WTC11 (cell line): ENCODE results near the gene NAV3. TPM values are rescaled to one million over a fixed set of nuclear protein-coding genes. Genes with fewer than 3 reads are reported as not detected.

Experiments used
- ATAC-seq: fragments of 200-7000 bp; cut with Tn5 transposase; 2 replicates; pipeline ENCODE4 v1.10.0; 2021; ENCODE audit warnings: mild to moderate bottlenecking, moderate library complexity
- CTCF ChIA-PET: fragments of 300-600 bp; sonication (Branson Sonifier 250); formaldehyde crosslinking; loops from one replicate; lab custom pipeline; 2021; ENCODE audit warnings: antibody characterized with exemption; lab: Charles Lee
- POLR2A ChIA-PET: fragments of 350-600 bp; sonication (Branson Sonifier 250); formaldehyde crosslinking; loops from one replicate; lab custom pipeline; 2021; ENCODE audit warnings: antibody characterized with exemption; lab: Charles Lee
- DNase-seq: peaks from one replicate; pipeline ENCODE4 v3.0.0; 2021; ENCODE audit warnings: low spot score
- H3K27ac Mint-ChIP-seq: 2 replicates; pipeline ENCODE4 v1.8.0; 2021; ENCODE audit warnings: mixed read lengths
- H3K27me3 Mint-ChIP-seq: 2 replicates; pipeline ENCODE4 v1.8.0; 2021; ENCODE audit warnings: low read depth, mild to moderate bottlenecking, moderate library complexity, mixed read lengths
- H3K36me3 Mint-ChIP-seq: 2 replicates; pipeline ENCODE4 v1.8.0; 2021; ENCODE audit warnings: mixed read lengths
- H3K4me1 Mint-ChIP-seq: 2 replicates; pipeline ENCODE4 v1.8.0; 2022; ENCODE audit warnings: mixed read lengths
- H3K4me3 Mint-ChIP-seq: 2 replicates; pipeline ENCODE4 v1.8.0; 2021; ENCODE audit warnings: mild to moderate bottlenecking, moderate library complexity, mixed read lengths
- H3K9me3 Mint-ChIP-seq: 2 replicates; pipeline ENCODE4 v1.8.0; 2021; ENCODE audit warnings: mixed read lengths
- ATF1 ChIP-seq: sonication (generic); formaldehyde crosslinking; IDR thresholded peaks from 2 replicates; pipeline ENCODE4 v1.8.1; 2023; ENCODE audit warnings: mild to moderate bottlenecking, moderate library complexity, missing genetic modification reagents
- CBFB ChIP-seq: sonication (generic); formaldehyde crosslinking; IDR thresholded peaks from 2 replicates; pipeline ENCODE4 v1.8.1; 2022; ENCODE audit warnings: mild to moderate bottlenecking, low read depth, missing genetic modification reagents
- ELF4 ChIP-seq: sonication (generic); formaldehyde crosslinking; IDR thresholded peaks from 2 replicates; pipeline ENCODE4 v1.8.1; 2022; ENCODE audit warnings: low read depth, mild to moderate bottlenecking, moderate library complexity, missing genetic modification reagents
- EMX1 ChIP-seq: fragments of 250-450 bp; sonication (Bioruptor Pico); IDR thresholded peaks from 2 replicates; pipeline ENCODE4 v1.8.0; 2021; ENCODE audit warnings: mild to moderate bottlenecking
- GRHL2 ChIP-seq: fragments of 250-450 bp; sonication (Bioruptor Pico); IDR thresholded peaks from 2 replicates; pipeline ENCODE4 v1.8.0; 2022; ENCODE audit warnings: mild to moderate bottlenecking, moderate library complexity; ENCODE audit not compliant: insufficient replicate concordance, severe bottlenecking
- IRF2 ChIP-seq: sonication (generic); formaldehyde crosslinking; IDR thresholded peaks from 2 replicates; pipeline ENCODE4 v1.8.0; 2022; ENCODE audit warnings: low read depth, missing genetic modification reagents, borderline replicate concordance
- NFYB ChIP-seq: sonication (generic); formaldehyde crosslinking; conservative IDR thresholded peaks from 2 replicates; pipeline ENCODE4 v1.8.0; 2022; ENCODE audit warnings: low read depth, missing genetic modification reagents
- NR1H2 ChIP-seq: sonication (generic); formaldehyde crosslinking; IDR thresholded peaks from 2 replicates; pipeline ENCODE4 v1.9.0; 2021; ENCODE audit warnings: mild to moderate bottlenecking, moderate library complexity, missing genetic modification reagents
- OVOL2 ChIP-seq: fragments of 250-450 bp; sonication (Bioruptor Pico); IDR thresholded peaks from 2 replicates; pipeline ENCODE4 v1.9.0; 2021; ENCODE audit warnings: mild to moderate bottlenecking, borderline replicate concordance
- PRDM15 ChIP-seq: sonication (generic); formaldehyde crosslinking; IDR thresholded peaks from 2 replicates; pipeline ENCODE4 v1.8.0; 2022; ENCODE audit warnings: missing genetic modification reagents
- RORB ChIP-seq: fragments of 250-450 bp; sonication (Bioruptor Pico); IDR thresholded peaks from 2 replicates; pipeline ENCODE4 v1.9.0; 2021; ENCODE audit warnings: mild to moderate bottlenecking
- SP1 ChIP-seq: sonication (generic); formaldehyde crosslinking; conservative IDR thresholded peaks from 2 replicates; pipeline ENCODE4 v1.8.1; 2022; ENCODE audit warnings: missing genetic modification reagents
- TCF7 ChIP-seq: sonication (generic); formaldehyde crosslinking; IDR thresholded peaks from 2 replicates; pipeline ENCODE4 v1.8.0; 2022; ENCODE audit warnings: mild to moderate bottlenecking, low read depth, missing genetic modification reagents, moderate library complexity
- ZBTB21 ChIP-seq: sonication (generic); formaldehyde crosslinking; IDR thresholded peaks from 2 replicates; pipeline ENCODE4 v1.8.1; 2023; ENCODE audit warnings: mild to moderate bottlenecking, missing genetic modification reagents, borderline replicate concordance
- ZNF281 ChIP-seq: sonication (generic); formaldehyde crosslinking; IDR thresholded peaks from 2 replicates; pipeline ENCODE4 v1.8.0; 2023; ENCODE audit warnings: mild to moderate bottlenecking, missing genetic modification reagents
- ZNF512 ChIP-seq: sonication (generic); formaldehyde crosslinking; IDR thresholded peaks from 2 replicates; pipeline ENCODE4 v1.8.1; 2022; ENCODE audit warnings: missing genetic modification reagents, borderline replicate concordance
- ZNF532 ChIP-seq: fragments of 250-450 bp; sonication (Bioruptor Pico); IDR thresholded peaks from 2 replicates; pipeline ENCODE4 v1.9.0; 2021; ENCODE audit warnings: mild to moderate bottlenecking, borderline replicate concordance
- total RNA-seq: library from RNA; stranded (reverse); gene quantifications from 3 replicates; pipeline ENCODE4 v1.2.3, GENCODE V29; 2021
- TF ChIP-seq, protein P1 (sequence below): sonication (generic); formaldehyde crosslinking; IDR thresholded peaks from 2 replicates; pipeline ENCODE4 v1.8.1; 2023; ENCODE audit warnings: mild to moderate bottlenecking, moderate library complexity, missing genetic modification reagents

The NAV3 gene
- total RNA-seq, 1 experiment from 2014 or later, result 3.3 TPM

GRCh38 chr12:77813558-77813957 lies 17.1 kb upstream of the NAV3 start:
- ChIA-PET CTCF (no interaction called here), POLR2A (no interaction called here)
- no peaks in the 10 kb centered on the region for H3K36me3 Mint-ChIP-seq
- no peak overlapping the region for H3K4me3 Mint-ChIP-seq
- H3K27me3 Mint-ChIP-seq, result no peaks in the 10 kb centered on the region
- DNase-seq (no peak), ATAC-seq (no peak)
- 0 out of 2 replicates have a peak, but pooled peaks cover 4% of the 10 kb centered on the region for H3K4me1 Mint-ChIP-seq
- TF ChIP-seq ELF4 (CRISPR knock-in tag), result no peak
- no peak for TF ChIP-seq OVOL2 (CRISPR knock-in tag)
- TF ChIP-seq TCF7 (CRISPR knock-in tag), result no peak
- no peak for TF ChIP-seq ZNF281 (CRISPR knock-in tag)
- no peak for TF ChIP-seq PRDM15 (CRISPR knock-in tag)
- TF ChIP-seq ZNF532 (CRISPR knock-in tag), result no peak
- no peak for TF ChIP-seq SP1 (CRISPR knock-in tag)
- no peak for TF ChIP-seq EMX1 (CRISPR knock-in tag)
- TF ChIP-seq NR1H2, result no peak
- no peak for TF ChIP-seq ZNF512 (CRISPR knock-in tag)
- no peak for TF ChIP-seq CBFB
- TF ChIP-seq GRHL2 (CRISPR knock-in tag), result no peak
- TF ChIP-seq ZBTB21 (CRISPR knock-in tag), result no peak
- TF ChIP-seq RORB (CRISPR knock-in tag), result no peak
- TF ChIP-seq ATF1 (CRISPR knock-in tag), result no peak
- TF ChIP-seq, protein P1, sequence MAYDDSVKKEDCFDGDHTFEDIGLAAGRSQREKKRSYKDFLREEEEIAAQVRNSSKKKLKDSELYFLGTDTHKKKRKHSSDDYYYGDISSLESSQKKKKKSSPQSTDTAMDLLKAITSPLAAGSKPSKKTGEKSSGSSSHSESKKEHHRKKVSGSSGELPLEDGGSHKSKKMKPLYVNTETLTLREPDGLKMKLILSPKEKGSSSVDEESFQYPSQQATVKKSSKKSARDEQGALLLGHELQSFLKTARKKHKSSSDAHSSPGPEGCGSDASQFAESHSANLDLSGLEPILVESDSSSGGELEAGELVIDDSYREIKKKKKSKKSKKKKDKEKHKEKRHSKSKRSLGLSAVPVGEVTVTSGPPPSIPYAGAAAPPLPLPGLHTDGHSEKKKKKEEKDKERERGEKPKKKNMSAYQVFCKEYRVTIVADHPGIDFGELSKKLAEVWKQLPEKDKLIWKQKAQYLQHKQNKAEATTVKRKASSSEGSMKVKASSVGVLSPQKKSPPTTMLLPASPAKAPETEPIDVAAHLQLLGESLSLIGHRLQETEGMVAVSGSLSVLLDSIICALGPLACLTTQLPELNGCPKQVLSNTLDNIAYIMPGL (CRISPR knock-in tag), result no peak
- TF ChIP-seq NFYB (CRISPR knock-in tag), result no peak
- no peak for TF ChIP-seq IRF2
- no peak overlapping the region for H3K27ac Mint-ChIP-seq
- H3K9me3 Mint-ChIP-seq, result no peaks in the 10 kb centered on the region
